HepG2 (cell line): ENCODE data around the gene TFF2. TPM values are rescaled to one million over a fixed set of nuclear protein-coding genes. Genes with fewer than 3 reads are reported as not detected.

Source experiments
- ATAC-seq: fragments of 200-7000 bp; cut with Tn5 transposase; 3 replicates; pipeline ENCODE4 v1.9.1; 2020; ENCODE audit warnings: mild to moderate bottlenecking, moderate library complexity
- BruUV-seq: library from RNA; stranded (reverse); fragments of 400-500 nt; replicated peaks from 2 replicates; lab custom pipeline; 2021; lab: Mats Ljungman, UMichigan
- CTCF ChIA-PET: fragments of 300-600 bp; formaldehyde crosslinking; extraction: SDS; loops from one replicate; lab custom pipeline; 2021; ENCODE audit warnings: low total read pairs, inconsistent platforms, low intra/inter-chr PET ratio; lab: Yijun Ruan, JAX
- POLR2A ChIA-PET: fragments of 350-600 bp; sonication (Branson Sonifier 250); formaldehyde crosslinking; loops from one replicate; lab custom pipeline; 2020; ENCODE audit warnings: antibody characterized with exemption, inconsistent platforms; lab: Yijun Ruan, JAX
- DNase-seq: peaks from one replicate; pipeline ENCODE4 v3.0.0-alpha.2; 2015; ENCODE audit warnings: low spot score
- FAIRE-seq: peaks from 3 replicates; lab custom pipeline; 2011; peaks lifted over from hg19 to GRCh38; lab: Jason Lieb, UNC
- H2AFZ ChIP-seq: one replicate; pipeline ENCODE4 v1.6.1; 2011; ENCODE audit warnings: low read length, inconsistent platforms
- H3K27ac ChIP-seq: fragments of 300-600 bp; 3 replicates; pipeline ENCODE4 v1.8.0; 2011; ENCODE audit warnings: mixed run types, mild to moderate bottlenecking, mixed read lengths, low read length, inconsistent platforms; ENCODE audit not compliant: insufficient read depth; ENCODE audit errors: extremely low read length
- H3K27me3 ChIP-seq, 2 experiments: fragments of 200-600 bp in 1 of 2; 2 replicates in 1 of 2; 3 replicates in 1 of 2; pipeline versions ENCODE4 v1.6.0 to v1.8.0; 2011; ENCODE audit warnings: low read length in 2 of 2, mild to moderate bottlenecking in 2 of 2, moderate library complexity in 2 of 2, inconsistent platforms in 1 of 2; ENCODE audit not compliant: insufficient read depth in 2 of 2, control insufficient read depth in 1 of 2
- H3K36me3 ChIP-seq, 2 experiments: fragments of 200-600 bp in 1 of 2; replicated peaks in 1 of 2; 2 replicates in 1 of 2; 3 replicates in 1 of 2; pipeline versions ENCODE4 v1.5.1 to v1.8.0; 2011; ENCODE audit warnings: low read length in 2 of 2, inconsistent platforms in 1 of 2; ENCODE audit not compliant: insufficient read depth in 2 of 2, control insufficient read depth in 1 of 2
- H3K4me1 ChIP-seq: 2 replicates; pipeline ENCODE4 v1.5.1; 2012; ENCODE audit warnings: low read length, inconsistent platforms; ENCODE audit not compliant: insufficient read depth
- H3K4me2 ChIP-seq: 2 replicates; pipeline ENCODE4 v1.6.0; 2011; ENCODE audit warnings: low read depth, low read length, inconsistent platforms
- H3K4me3 ChIP-seq, 3 experiments: fragments of 200-600 bp in 1 of 3; sonication (generic), shearing (Covaris generic) in 1 of 3; replicated peaks in 1 of 3; 2 replicates each; pipeline ENCODE4 v1.5.1; 2011 to 2016; ENCODE audit warnings: low read length in 3 of 3, inconsistent platforms in 2 of 3, low read depth in 2 of 3, mild to moderate bottlenecking in 2 of 3, control low read depth in 1 of 3, mixed read lengths in 1 of 3; ENCODE audit not compliant: insufficient read depth in 1 of 3
- H3K79me2 ChIP-seq: one replicate; pipeline ENCODE4 v1.6.1; 2011; ENCODE audit warnings: low read length, inconsistent platforms; ENCODE audit not compliant: insufficient read depth
- H3K9ac ChIP-seq: 2 replicates; pipeline ENCODE4 v1.6.0; 2011; ENCODE audit warnings: mild to moderate bottlenecking, low read depth, low read length, inconsistent platforms; ENCODE audit not compliant: insufficient read depth
- H3K9me3 ChIP-seq: 2 replicates; pipeline ENCODE4 v1.5.1; 2012; ENCODE audit warnings: mild to moderate bottlenecking, low read length
- H4K20me1 ChIP-seq: 2 replicates; pipeline ENCODE4 v1.6.0; 2011; ENCODE audit warnings: inconsistent platforms, mild to moderate bottlenecking, low read length, moderate library complexity; ENCODE audit not compliant: insufficient read depth
- AKAP8 ChIP-seq: sonication (generic); formaldehyde crosslinking; IDR thresholded peaks from 2 replicates; pipeline ENCODE4 v1.5.1; 2020; ENCODE audit warnings: mild to moderate bottlenecking, missing genetic modification reagents
- ATF4 ChIP-seq, 2 experiments: fragments of 450-650 bp in 1 of 2; sonication (generic) in 1 of 2; formaldehyde crosslinking; IDR thresholded peaks; 2 replicates each; pipeline versions ENCODE4 v1.5.0 to v1.8.0; 2020 to 2022; ENCODE audit warnings: mild to moderate bottlenecking in 1 of 2, missing genetic modification reagents in 1 of 2
- KDM1A ChIP-seq: IDR thresholded peaks from 2 replicates; pipeline ENCODE4 v1.6.1; 2016; ENCODE audit warnings: missing compliant biosample characterization
- KDM5A ChIP-seq: fragments of 200-600 bp; sonication (generic); IDR thresholded peaks from 2 replicates; pipeline ENCODE4 v1.7.0; 2018; ENCODE audit warnings: antibody characterized with exemption, mild to moderate bottlenecking, low read length, borderline replicate concordance
- MED1 ChIP-seq: sonication (generic); formaldehyde crosslinking; IDR thresholded peaks from 2 replicates; pipeline ENCODE4 v1.4.0; 2020; ENCODE audit warnings: missing genetic modification reagents
- PHF21A ChIP-seq: sonication (generic); formaldehyde crosslinking; IDR thresholded peaks from 2 replicates; pipeline ENCODE4 v1.5.0; 2020; ENCODE audit warnings: mild to moderate bottlenecking, missing genetic modification reagents
- RXRA ChIP-seq: sonication (generic); formaldehyde crosslinking; IDR thresholded peaks from 2 replicates; pipeline ENCODE4 v1.5.1; 2020; ENCODE audit warnings: missing genetic modification reagents
- SP140L ChIP-seq: sonication (generic); formaldehyde crosslinking; IDR thresholded peaks from 2 replicates; pipeline ENCODE4 v1.4.0; 2020; ENCODE audit warnings: missing genetic modification reagents, borderline replicate concordance
- SUZ12 ChIP-seq: fragments of 150-350 bp; IDR thresholded peaks from 2 replicates; pipeline ENCODE4 v1.6.1; 2014; ENCODE audit warnings: low read depth, low read length
- ZFP62 ChIP-seq: sonication (generic); formaldehyde crosslinking; IDR thresholded peaks from 2 replicates; pipeline ENCODE4 v1.4.0; 2020; ENCODE audit warnings: missing genetic modification reagents
- ZNF18 ChIP-seq: sonication (generic); formaldehyde crosslinking; IDR thresholded peaks from 2 replicates; pipeline ENCODE4 v1.8.0; 2022; ENCODE audit warnings: mild to moderate bottlenecking, missing genetic modification reagents; ENCODE audit not compliant: insufficient replicate concordance
- ZNF615 ChIP-seq: sonication (generic); formaldehyde crosslinking; IDR thresholded peaks from 2 replicates; pipeline ENCODE4 v1.5.0; 2020; ENCODE audit warnings: mild to moderate bottlenecking, missing genetic modification reagents, borderline replicate concordance
- WGBS: methylation state at CpG from one replicate; pipeline ENCODE4 v1.1.6; 2017; ENCODE audit warnings: low lambda C conversion rate; 5-methylcytosine and 5-hydroxymethylcytosine counted together
- in situ Hi-C: cut with HindIII; loops from 2 replicates; pipeline ENCODE4 v1.10.0; 2017; ENCODE audit warnings: low pct_unique_long_range_greater_than_20kb; ENCODE audit not compliant: extremely low pct_ligation_motif_present
- intact Hi-C: fragments of 100-400 bp; cut with micrococcal nuclease; formaldehyde crosslinking; loops from one replicate; pipeline ENCODE4 v1.10.0; 2022; ENCODE audit not compliant: unreplicated experiment
- polyA plus RNA-seq, 8 experiments: library from polyadenylated mRNA; depleted of rRNA in 3 of 8; stranded (reverse) in 7 of 8; unstranded in 1 of 8; fragments of >200 nt; fragmentation: Illumina TruSeq in 4 of 8; extraction: Trizol in 4 of 8; gene quantifications; 2 replicates each; pipeline versions ENCODE4 v1.2.1 to v1.2.3, GENCODE V29; 2011 to 2016; ENCODE audit warnings: low read depth in 4 of 8, missing spikeins in 1 of 8, mixed read lengths in 1 of 8; ENCODE audit not compliant: insufficient read depth in 1 of 8
- total RNA-seq, 5 experiments: library from RNA; depleted of rRNA; stranded (reverse); fragments of >200 nt; fragmentation: Illumina TruSeq; extraction: Trizol; gene quantifications; 2 replicates each; pipeline ENCODE4 v1.2.3, GENCODE V29; 2016; ENCODE audit warnings: low read depth in 1 of 5
- TF ChIP-seq, protein P1 (sequence below): sonication (generic); formaldehyde crosslinking; IDR thresholded peaks from 2 replicates; pipeline ENCODE4 v1.4.0; 2020; ENCODE audit warnings: missing genetic modification reagents
- TF ChIP-seq, protein P2 (sequence below): sonication (generic); formaldehyde crosslinking; IDR thresholded peaks from 2 replicates; pipeline ENCODE4 v1.4.0; 2020; ENCODE audit warnings: missing genetic modification reagents
- TF ChIP-seq, protein P3 (sequence below): IDR thresholded peaks from 2 replicates; pipeline ENCODE4 v1.6.1; 2016; ENCODE audit warnings: missing compliant biosample characterization, missing genetic modification reagents, borderline replicate concordance

The TFF2 gene
- total and polyA plus RNA-seq, 2 of the 13 experiments (the other 11 are each of a cell fraction or from before 2014, with no cell fraction given), result 1.5 TPM; not detected in 1

DNA sequence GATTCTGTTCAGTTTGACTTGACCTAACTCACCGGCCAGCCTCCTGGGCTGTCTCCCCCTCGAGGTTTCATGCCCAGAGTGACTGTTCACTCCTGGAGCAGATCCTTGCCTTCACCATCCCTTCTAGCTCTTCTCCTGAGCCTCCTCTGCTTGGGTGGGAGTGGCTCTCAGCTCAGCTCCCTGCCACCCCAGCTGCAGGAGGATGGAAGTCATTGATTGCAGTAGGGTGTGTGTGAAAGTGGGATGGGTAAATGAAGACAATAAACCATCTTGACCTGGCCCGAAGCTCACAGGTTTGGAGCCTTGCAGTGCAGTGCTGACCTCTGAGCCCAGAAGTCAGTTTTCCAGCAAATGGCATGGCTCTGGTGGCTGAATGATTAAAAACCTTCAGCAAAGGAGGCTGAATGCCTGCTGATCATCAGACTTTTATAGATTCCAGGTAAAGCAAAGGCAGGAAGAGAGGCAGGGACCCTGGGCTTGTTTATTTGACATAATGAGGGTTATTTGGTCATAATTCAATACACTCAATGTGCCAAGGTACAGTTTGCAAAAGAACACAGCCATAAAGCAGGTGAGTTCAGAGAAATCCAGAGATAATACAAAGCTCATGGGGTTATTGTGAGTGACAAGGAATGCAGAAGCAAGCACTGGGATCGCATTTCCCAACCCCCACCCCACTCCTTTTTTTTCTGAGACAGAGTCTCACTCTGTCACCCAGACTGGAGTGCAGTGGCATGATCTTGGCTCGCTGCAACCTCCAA, 18.1 kb downstream of the TFF2 start:
- no TSS peak for BruUV-seq
- H3K27ac ChIP-seq, result no peak overlapping the region
- in situ Hi-C loops, result no loop called here
- peaks cover 23% of the 10 kb centered on the region for H3K4me1 ChIP-seq
- no peaks in the 10 kb centered on the region for H3K79me2 ChIP-seq
- H3K9ac ChIP-seq, result no peak overlapping the region
- DNase-seq (no peak), FAIRE-seq (no peak), ATAC-seq (no peak)
- H3K36me3 ChIP-seq, result no peaks in the 10 kb centered on the region
- no peaks in the 10 kb centered on the region; a peak in 1 of 5 replicates for H3K27me3 ChIP-seq
- ChIA-PET CTCF (no interaction called here), POLR2A (no interaction called here)
- H3K9me3 ChIP-seq, result no peaks in the 10 kb centered on the region
- intact Hi-C loops, result no loop called here
- no peak overlapping the region for H2AFZ ChIP-seq
- no peaks in the 10 kb centered on the region for H4K20me1 ChIP-seq
- no peak overlapping the region for H3K4me3 ChIP-seq
- H3K4me2 ChIP-seq, result no peak overlapping the region
- WGBS, result 25% methylated on average over 4 of the region's 5 CpGs
- TF ChIP-seq, protein P1, sequence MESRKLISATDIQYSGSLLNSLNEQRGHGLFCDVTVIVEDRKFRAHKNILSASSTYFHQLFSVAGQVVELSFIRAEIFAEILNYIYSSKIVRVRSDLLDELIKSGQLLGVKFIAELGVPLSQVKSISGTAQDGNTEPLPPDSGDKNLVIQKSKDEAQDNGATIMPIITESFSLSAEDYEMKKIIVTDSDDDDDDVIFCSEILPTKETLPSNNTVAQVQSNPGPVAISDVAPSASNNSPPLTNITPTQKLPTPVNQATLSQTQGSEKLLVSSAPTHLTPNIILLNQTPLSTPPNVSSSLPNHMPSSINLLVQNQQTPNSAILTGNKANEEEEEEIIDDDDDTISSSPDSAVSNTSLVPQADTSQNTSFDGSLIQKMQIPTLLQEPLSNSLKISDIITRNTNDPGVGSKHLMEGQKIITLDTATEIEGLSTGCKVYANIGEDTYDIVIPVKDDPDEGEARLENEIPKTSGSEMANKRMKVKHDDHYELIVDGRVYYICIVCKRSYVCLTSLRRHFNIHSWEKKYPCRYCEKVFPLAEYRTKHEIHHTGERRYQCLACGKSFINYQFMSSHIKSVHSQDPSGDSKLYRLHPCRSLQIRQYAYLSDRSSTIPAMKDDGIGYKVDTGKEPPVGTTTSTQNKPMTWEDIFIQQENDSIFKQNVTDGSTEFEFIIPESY (CRISPR knock-in tag), result no peak
- TF ChIP-seq SP140L (CRISPR knock-in tag) (no peak), ZFP62 (CRISPR knock-in tag) (no peak), ATF4 (CRISPR knock-in tag; IDR thresholded peaks at IDR 0.05) (no peak), KDM1A (CRISPR knock-in tag) (no peak), ZNF18 (CRISPR knock-in tag) (no peak), SUZ12 (no peak), KDM5A (no peak), ZNF615 (CRISPR knock-in tag) (no peak), PHF21A (CRISPR knock-in tag) (no peak), AKAP8 (CRISPR knock-in tag) (no peak), MED1 (no peak), RXRA (CRISPR knock-in tag) (no peak)
- TF ChIP-seq, protein P2, sequence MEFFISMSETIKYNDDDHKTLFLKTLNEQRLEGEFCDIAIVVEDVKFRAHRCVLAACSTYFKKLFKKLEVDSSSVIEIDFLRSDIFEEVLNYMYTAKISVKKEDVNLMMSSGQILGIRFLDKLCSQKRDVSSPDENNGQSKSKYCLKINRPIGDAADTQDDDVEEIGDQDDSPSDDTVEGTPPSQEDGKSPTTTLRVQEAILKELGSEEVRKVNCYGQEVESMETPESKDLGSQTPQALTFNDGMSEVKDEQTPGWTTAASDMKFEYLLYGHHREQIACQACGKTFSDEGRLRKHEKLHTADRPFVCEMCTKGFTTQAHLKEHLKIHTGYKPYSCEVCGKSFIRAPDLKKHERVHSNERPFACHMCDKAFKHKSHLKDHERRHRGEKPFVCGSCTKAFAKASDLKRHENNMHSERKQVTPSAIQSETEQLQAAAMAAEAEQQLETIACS (CRISPR knock-in tag), result no peak
- TF ChIP-seq, protein P3, sequence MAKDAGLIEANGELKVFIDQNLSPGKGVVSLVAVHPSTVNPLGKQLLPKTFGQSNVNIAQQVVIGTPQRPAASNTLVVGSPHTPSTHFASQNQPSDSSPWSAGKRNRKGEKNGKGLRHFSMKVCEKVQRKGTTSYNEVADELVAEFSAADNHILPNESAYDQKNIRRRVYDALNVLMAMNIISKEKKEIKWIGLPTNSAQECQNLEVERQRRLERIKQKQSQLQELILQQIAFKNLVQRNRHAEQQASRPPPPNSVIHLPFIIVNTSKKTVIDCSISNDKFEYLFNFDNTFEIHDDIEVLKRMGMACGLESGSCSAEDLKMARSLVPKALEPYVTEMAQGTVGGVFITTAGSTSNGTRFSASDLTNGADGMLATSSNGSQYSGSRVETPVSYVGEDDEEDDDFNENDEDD, result no peak
